Neuronal stem cell (in vitro differentiated cells): Measurements from ENCODE around the gene NTNG1.

ENCODE experiments used
- DNase-seq: peaks from one replicate; pipeline ENCODE4 v3.0.0-alpha.2; 2013; ENCODE audit warnings: low spot score
- H2AFZ ChIP-seq: one replicate; pipeline ENCODE4 v1.6.1; 2013; ENCODE audit warnings: mild to moderate bottlenecking, low read length, inconsistent platforms
- H2AK5ac ChIP-seq: 2 replicates; pipeline ENCODE4 v1.6.1; 2013; ENCODE audit warnings: low read depth, mild to moderate bottlenecking, inconsistent platforms, low read length, moderate library complexity, mixed read lengths
- H2BK120ac ChIP-seq: 2 replicates; pipeline ENCODE4 v1.6.1; 2013; ENCODE audit warnings: low read depth, mild to moderate bottlenecking, inconsistent platforms, low read length, moderate library complexity, mixed read lengths
- H2BK12ac ChIP-seq: one replicate; pipeline ENCODE4 v1.6.1; 2013; ENCODE audit warnings: low read length, inconsistent platforms
- H2BK15ac ChIP-seq: 2 replicates; pipeline ENCODE4 v1.6.1; 2013; ENCODE audit warnings: mild to moderate bottlenecking, low read length, inconsistent platforms, mixed read lengths
- H2BK5ac ChIP-seq: one replicate; pipeline ENCODE4 v1.6.1; 2013; ENCODE audit warnings: inconsistent platforms, mild to moderate bottlenecking, low read length, moderate library complexity
- H3K14ac ChIP-seq: one replicate; pipeline ENCODE4 v1.6.1; 2013; ENCODE audit warnings: low read length, inconsistent platforms
- H3K18ac ChIP-seq: 2 replicates; pipeline ENCODE4 v1.6.1; 2013; ENCODE audit warnings: low read length, inconsistent platforms
- H3K23ac ChIP-seq: 2 replicates; pipeline ENCODE4 v1.6.1; 2013; ENCODE audit warnings: low read depth, mild to moderate bottlenecking, mixed read lengths, low read length, inconsistent platforms; ENCODE audit not compliant: poor library complexity
- H3K27ac ChIP-seq: replicated peaks from 3 replicates; pipeline ENCODE4 v1.5.1; 2013; ENCODE audit warnings: low read length, inconsistent platforms
- H3K27me3 ChIP-seq, 3 experiments: 2 replicates each; pipeline ENCODE4 v1.6.1; 2013; ENCODE audit warnings: low read length in 3 of 3, mild to moderate bottlenecking in 2 of 3, inconsistent platforms in 1 of 3, low read depth in 1 of 3, mixed read lengths in 1 of 3, moderate library complexity in 1 of 3; ENCODE audit not compliant: control insufficient read depth in 3 of 3, insufficient read depth in 3 of 3
- H3K36me3 ChIP-seq, 2 donors: replicated peaks in 1 of 2; 2 replicates each; pipeline ENCODE4 v1.6.1; 2013; ENCODE audit warnings: low read length in 2 of 2; ENCODE audit not compliant: control insufficient read depth in 2 of 2, insufficient read depth in 2 of 2
- H3K4ac ChIP-seq: 2 replicates; pipeline ENCODE4 v1.6.1; 2013; ENCODE audit warnings: inconsistent platforms, mild to moderate bottlenecking, low read length, moderate library complexity
- H3K4me1 ChIP-seq, 2 donors: 1 replicate in 1 of 2; 2 replicates in 1 of 2; pipeline ENCODE4 v1.6.1; 2013; ENCODE audit warnings: low read length in 2 of 2, low read depth in 1 of 2; ENCODE audit not compliant: control insufficient read depth in 2 of 2, insufficient read depth in 1 of 2
- H3K4me2 ChIP-seq: one replicate; pipeline ENCODE4 v1.6.1; 2013; ENCODE audit warnings: mild to moderate bottlenecking, low read length, inconsistent platforms; ENCODE audit not compliant: insufficient read depth, poor library complexity, severe bottlenecking
- H3K4me3 ChIP-seq, 2 donors: 2 replicates each; pipeline ENCODE4 v1.5.1; 2013; ENCODE audit warnings: low read length in 2 of 2, mild to moderate bottlenecking in 2 of 2, inconsistent platforms in 1 of 2, moderate library complexity in 1 of 2
- H3K79me1 ChIP-seq: one replicate; pipeline ENCODE4 v1.6.1; 2013; ENCODE audit warnings: low read depth, mild to moderate bottlenecking, inconsistent platforms, low read length, moderate library complexity
- H3K9ac ChIP-seq: one replicate; pipeline ENCODE4 v1.6.1; 2013; ENCODE audit warnings: mild to moderate bottlenecking, low read depth, low read length, inconsistent platforms; ENCODE audit not compliant: poor library complexity
- H3K9me3 ChIP-seq, 2 donors: replicated peaks in 1 of 2; 2 replicates each; pipeline versions ENCODE3 to v1.6.1; 2013; ENCODE audit warnings: low read length in 2 of 2, mild to moderate bottlenecking in 2 of 2, inconsistent platforms in 1 of 2, low read depth in 1 of 2, mixed read lengths in 1 of 2, moderate library complexity in 1 of 2; ENCODE audit not compliant: control insufficient read depth in 2 of 2, insufficient read depth in 1 of 2
- H4K8ac ChIP-seq: one replicate; pipeline ENCODE4 v1.6.1; 2013; ENCODE audit warnings: low read depth, mild to moderate bottlenecking, inconsistent platforms, low read length, moderate library complexity
- H4K91ac ChIP-seq: one replicate; pipeline ENCODE4 v1.6.1; 2013; ENCODE audit warnings: low read length, low read depth, mild to moderate bottlenecking, inconsistent platforms; ENCODE audit not compliant: poor library complexity
- WGBS, 2 donors: extraction: QIAGEN DNeasy Blood & Tissue Kit; methylation state at CpG; one replicate each; pipeline ENCODE4 v1.1.7; 2013; ENCODE audit warnings: missing lambda C conversion rate in 2 of 2, mixed read lengths in 1 of 2; ENCODE audit not compliant: insufficient read length in 2 of 2, insufficient replicate concordance in 1 of 2; ENCODE audit errors: extremely low coverage in 2 of 2; 5-methylcytosine and 5-hydroxymethylcytosine counted together

The NTNG1 gene

DNA sequence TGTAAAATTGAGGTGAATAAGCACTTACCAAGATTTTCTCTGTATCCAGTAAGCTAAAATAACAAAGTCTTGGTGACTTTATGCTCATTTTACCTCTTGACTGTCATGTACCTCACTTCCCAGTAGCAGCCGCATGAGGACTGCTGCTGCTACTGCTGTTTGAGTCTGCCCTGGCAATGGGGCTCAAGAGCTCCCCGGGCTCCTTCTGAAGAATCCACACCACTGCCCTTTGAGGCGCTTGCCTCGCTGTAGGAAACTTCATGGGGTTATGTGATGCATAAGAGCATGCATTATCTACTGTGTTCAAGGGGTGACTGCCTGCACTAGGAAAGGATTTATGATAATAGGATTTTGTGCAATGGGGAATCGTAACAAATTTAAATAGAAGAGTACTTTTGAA, 113.5 kb downstream of the NTNG1 start:
- H3K79me1 ChIP-seq = no peaks in the 10 kb centered on the region
- WGBS, 2 donors = 100% methylated on average over 1 of the region's 5 CpGs; no CpG with 5 or more reads in 1 of the 2 donors
- H3K9me3 ChIP-seq = no peaks in the 10 kb centered on the region
- no peak overlapping the region for H3K27ac ChIP-seq
- no peak overlapping the region for H2BK12ac ChIP-seq
- no peak overlapping the region for H3K4ac ChIP-seq
- H2AK5ac ChIP-seq = no peak overlapping the region
- no peak overlapping the region for H2BK5ac ChIP-seq
- H3K9ac ChIP-seq = no peak overlapping the region
- no peak for DNase-seq
- H3K18ac ChIP-seq = no peak overlapping the region
- H3K36me3 ChIP-seq = no peaks in the 10 kb centered on the region
- H2AFZ ChIP-seq = no peak overlapping the region
- no peaks in the 10 kb centered on the region for H3K4me1 ChIP-seq
- H3K4me2 ChIP-seq = no peak overlapping the region
- H4K8ac ChIP-seq = no peak overlapping the region
- no peak overlapping the region for H2BK120ac ChIP-seq
- H4K91ac ChIP-seq = no peak overlapping the region
- H3K4me3 ChIP-seq = no peak overlapping the region
- H2BK15ac ChIP-seq = no peak overlapping the region
- H3K27me3 ChIP-seq = no peaks in the 10 kb centered on the region
- no peak overlapping the region for H3K14ac ChIP-seq
- no peak overlapping the region for H3K23ac ChIP-seq

GRCh38 chr1:107255469-107255868, 114.6 kb downstream of the NTNG1 start:
- H3K4me1 ChIP-seq = no peaks in the 10 kb centered on the region
- no peak overlapping the region for H3K23ac ChIP-seq
- H4K91ac ChIP-seq = no peak overlapping the region
- H2BK15ac ChIP-seq = no peak overlapping the region
- no peak overlapping the region for H3K4me2 ChIP-seq
- H2AFZ ChIP-seq = no peak overlapping the region
- no peak overlapping the region for H3K27ac ChIP-seq
- H3K4ac ChIP-seq = no peak overlapping the region
- DNase-seq = no peak
- no peak overlapping the region for H4K8ac ChIP-seq
- H2AK5ac ChIP-seq = no peak overlapping the region
- H3K9me3 ChIP-seq = no peaks in the 10 kb centered on the region
- no peaks in the 10 kb centered on the region for H3K36me3 ChIP-seq
- H2BK12ac ChIP-seq = no peak overlapping the region
- H3K9ac ChIP-seq = no peak overlapping the region
- H3K27me3 ChIP-seq = no peaks in the 10 kb centered on the region
- WGBS, 2 donors = no CpG with 5 or more reads among the region's 3 CpGs
- no peak overlapping the region for H2BK5ac ChIP-seq
- H3K4me3 ChIP-seq = no peak overlapping the region
- H3K79me1 ChIP-seq = no peaks in the 10 kb centered on the region
- H3K18ac ChIP-seq = no peak overlapping the region
- no peak overlapping the region for H2BK120ac ChIP-seq
- no peak overlapping the region for H3K14ac ChIP-seq

DNA sequence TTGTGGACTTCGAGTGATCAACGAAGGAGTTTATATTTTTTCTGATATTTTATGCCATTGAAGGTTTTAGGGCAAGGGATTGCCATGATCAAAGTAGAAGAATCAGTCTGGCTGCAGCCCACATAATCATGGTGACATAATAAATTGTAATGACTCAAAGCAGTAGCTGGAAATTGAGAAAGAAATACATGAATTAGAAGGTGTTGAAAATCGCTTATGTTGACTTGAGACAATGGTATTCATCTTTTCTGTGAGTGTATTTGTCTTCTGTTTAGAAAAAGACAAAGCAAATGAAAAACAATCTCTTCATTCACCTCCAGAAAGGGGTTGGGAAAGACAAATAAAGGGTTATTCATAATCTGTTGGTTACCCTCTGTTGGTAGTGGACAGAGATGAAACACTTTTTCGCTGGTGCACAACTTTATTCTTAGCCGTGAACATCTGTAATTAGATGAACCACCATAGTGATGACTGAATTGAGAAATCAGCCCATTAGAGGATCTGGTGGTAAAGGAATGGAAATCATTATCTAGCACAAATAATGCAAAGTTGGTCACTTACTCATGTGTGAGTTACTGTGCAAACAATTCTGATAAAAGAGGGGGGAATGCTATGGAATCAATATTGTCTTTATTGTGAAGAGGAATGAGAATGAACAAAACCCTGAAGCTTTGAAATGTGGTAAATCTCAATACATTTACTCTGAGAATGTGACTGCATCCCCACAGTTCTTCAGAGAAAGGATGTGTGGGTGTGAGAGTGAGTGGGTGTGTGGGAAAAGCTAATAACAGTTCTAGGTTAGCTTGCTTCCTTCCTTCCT, 121.8 kb downstream of the NTNG1 start:
- no peak overlapping the region for H3K23ac ChIP-seq
- no peak overlapping the region for H2BK120ac ChIP-seq
- no peak overlapping the region for H3K14ac ChIP-seq
- no peak overlapping the region for H2AFZ ChIP-seq
- H3K27me3 ChIP-seq = no peaks in the 10 kb centered on the region
- no peaks in the 10 kb centered on the region for H3K79me1 ChIP-seq
- no peak overlapping the region for H4K8ac ChIP-seq
- no peak overlapping the region for H2BK5ac ChIP-seq
- no CpG with 5 or more reads among the region's 5 CpGs for WGBS, 2 donors
- H3K4me1 ChIP-seq = peaks cover 0 to 7% of the 10 kb centered on the region in 2 donors
- no peak overlapping the region for H3K18ac ChIP-seq
- H4K91ac ChIP-seq = no peak overlapping the region
- H2AK5ac ChIP-seq = no peak overlapping the region
- H3K9ac ChIP-seq = no peak overlapping the region
- no peak overlapping the region for H2BK15ac ChIP-seq
- no peak overlapping the region for H2BK12ac ChIP-seq
- H3K27ac ChIP-seq = no peak overlapping the region
- no peak overlapping the region for H3K4me2 ChIP-seq
- no peak overlapping the region for H3K4me3 ChIP-seq
- H3K4ac ChIP-seq = no peak overlapping the region
- no peak for DNase-seq
- H3K36me3 ChIP-seq = no peaks in the 10 kb centered on the region
- no peaks in the 10 kb centered on the region for H3K9me3 ChIP-seq

- Histone ChIP-seq H3K4me2 (no peak overlapping the region), H2BK12ac (no peak overlapping the region), H4K8ac (no peak overlapping the region), H2BK120ac (no peak overlapping the region), H3K4ac (no peak overlapping the region), H2AK5ac (no peak overlapping the region), H3K27me3 (no peaks in the 10 kb centered on the region), H3K18ac (no peak overlapping the region), H3K4me3 (no peak overlapping the region), H3K14ac (no peak overlapping the region), H2AFZ (no peak overlapping the region), H2BK5ac (no peak overlapping the region), H3K4me1 (peaks cover 0 to 7% of the 10 kb centered on the region in 2 donors), H3K9ac (no peak overlapping the region), H4K91ac (no peak overlapping the region), H3K9me3 (no peaks in the 10 kb centered on the region), H3K79me1 (no peaks in the 10 kb centered on the region), H3K27ac (no peak overlapping the region), H3K23ac (no peak overlapping the region), H2BK15ac (no peak overlapping the region), H3K36me3 (no peaks in the 10 kb centered on the region)
- no peak for DNase-seq
- WGBS, 2 donors = no CpG with 5 or more reads among the region's 1 CpG
These were observed 122.6 kb downstream of the NTNG1 start for GRCh38 chr1:107263291-107263915.
